ENCODE results near the gene GNAZ. TPM values are rescaled to one million over a fixed set of nuclear protein-coding genes. Genes with fewer than 3 reads are reported as not detected.

GNAZ gene
- total RNA-seq, 1 donor from 2014 or later, result 1.1 TPM

DNA sequence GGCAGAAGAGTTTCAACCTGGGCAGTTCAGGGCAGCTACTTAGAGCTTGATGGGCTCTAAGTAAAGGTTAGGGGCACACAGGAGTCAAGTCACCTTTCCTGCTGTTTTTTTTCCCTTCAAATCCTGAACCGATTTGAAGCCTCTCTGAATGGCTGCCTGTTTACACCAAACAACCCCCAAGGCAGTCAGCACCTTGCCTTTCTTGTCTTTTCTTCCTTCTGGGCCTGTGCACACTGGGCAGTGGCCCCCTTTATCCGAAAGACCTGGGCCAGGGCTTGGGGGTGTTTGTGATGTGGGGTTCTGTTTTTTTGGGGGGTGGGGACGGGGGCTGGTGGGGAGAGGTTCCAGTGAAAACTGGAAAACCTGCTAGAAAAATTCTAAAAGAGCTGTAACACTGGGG lies 67.1 kb downstream of the GNAZ start:
- no peaks in the 10 kb centered on the region for H3K79me2 ChIP-seq (ENCODE audit: insufficient read depth, low read length)
- no peak overlapping the region for H3K4me3 ChIP-seq (ENCODE audit: insufficient read depth, low read depth, low read length)
- H3K27ac Mint-ChIP-seq (ENCODE audit: unreplicated experiment), result no peak overlapping the region
- H4K20me1 ChIP-seq (ENCODE audit: insufficient read depth, low read length), result no peaks in the 10 kb centered on the region
- no peak for FAIRE-seq
- no peaks in the 10 kb centered on the region for H3K36me3 Mint-ChIP-seq (ENCODE audit: low read depth, unreplicated experiment)
- no peaks in the 10 kb centered on the region for H3K9me3 Mint-ChIP-seq (ENCODE audit: unreplicated experiment)
- no peak overlapping the region for H2AFZ ChIP-seq (ENCODE audit: low read depth, low read length)
- H3K27ac ChIP-seq (ENCODE audit: low read depth, low read length), result no peak overlapping the region
- TF ChIP-seq, protein P1, sequence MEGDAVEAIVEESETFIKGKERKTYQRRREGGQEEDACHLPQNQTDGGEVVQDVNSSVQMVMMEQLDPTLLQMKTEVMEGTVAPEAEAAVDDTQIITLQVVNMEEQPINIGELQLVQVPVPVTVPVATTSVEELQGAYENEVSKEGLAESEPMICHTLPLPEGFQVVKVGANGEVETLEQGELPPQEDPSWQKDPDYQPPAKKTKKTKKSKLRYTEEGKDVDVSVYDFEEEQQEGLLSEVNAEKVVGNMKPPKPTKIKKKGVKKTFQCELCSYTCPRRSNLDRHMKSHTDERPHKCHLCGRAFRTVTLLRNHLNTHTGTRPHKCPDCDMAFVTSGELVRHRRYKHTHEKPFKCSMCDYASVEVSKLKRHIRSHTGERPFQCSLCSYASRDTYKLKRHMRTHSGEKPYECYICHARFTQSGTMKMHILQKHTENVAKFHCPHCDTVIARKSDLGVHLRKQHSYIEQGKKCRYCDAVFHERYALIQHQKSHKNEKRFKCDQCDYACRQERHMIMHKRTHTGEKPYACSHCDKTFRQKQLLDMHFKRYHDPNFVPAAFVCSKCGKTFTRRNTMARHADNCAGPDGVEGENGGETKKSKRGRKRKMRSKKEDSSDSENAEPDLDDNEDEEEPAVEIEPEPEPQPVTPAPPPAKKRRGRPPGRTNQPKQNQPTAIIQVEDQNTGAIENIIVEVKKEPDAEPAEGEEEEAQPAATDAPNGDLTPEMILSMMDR (IDR thresholded peaks at IDR 0.05; ENCODE audit: insufficient read depth, low read depth, low read length), result no peak
- TF ChIP-seq EZH2 (IDR thresholded peaks at IDR 0.05; ENCODE audit: insufficient read depth, low read length), result no peak
- no peak overlapping the region for H3K4me2 ChIP-seq (ENCODE audit: low read length)
- peaks cover 4% of the 10 kb centered on the region for H3K27me3 ChIP-seq (ENCODE audit: insufficient read depth, low read length)
- no peak overlapping the region for H3K9ac ChIP-seq (ENCODE audit: low read length)
- H3K4me1 Mint-ChIP-seq (ENCODE audit: low read depth, unreplicated experiment), result peaks cover 6% of the 10 kb centered on the region
- H3K36me3 ChIP-seq (ENCODE audit: insufficient read depth, low read length), result no peaks in the 10 kb centered on the region
- no peak overlapping the region for H3K4me3 Mint-ChIP-seq (ENCODE audit: unreplicated experiment)
- peaks cover 15% of the 10 kb centered on the region for H3K4me1 ChIP-seq (ENCODE audit: insufficient read depth, low read length)
- H3K9me3 ChIP-seq (ENCODE audit: insufficient read depth, low read depth, low read length), result no peaks in the 10 kb centered on the region
- H3K27me3 Mint-ChIP-seq (ENCODE audit: low read depth, unreplicated experiment), result peaks cover 10% of the 10 kb centered on the region
- DNase-seq (ENCODE audit: low read depth), result no peak

DNA sequence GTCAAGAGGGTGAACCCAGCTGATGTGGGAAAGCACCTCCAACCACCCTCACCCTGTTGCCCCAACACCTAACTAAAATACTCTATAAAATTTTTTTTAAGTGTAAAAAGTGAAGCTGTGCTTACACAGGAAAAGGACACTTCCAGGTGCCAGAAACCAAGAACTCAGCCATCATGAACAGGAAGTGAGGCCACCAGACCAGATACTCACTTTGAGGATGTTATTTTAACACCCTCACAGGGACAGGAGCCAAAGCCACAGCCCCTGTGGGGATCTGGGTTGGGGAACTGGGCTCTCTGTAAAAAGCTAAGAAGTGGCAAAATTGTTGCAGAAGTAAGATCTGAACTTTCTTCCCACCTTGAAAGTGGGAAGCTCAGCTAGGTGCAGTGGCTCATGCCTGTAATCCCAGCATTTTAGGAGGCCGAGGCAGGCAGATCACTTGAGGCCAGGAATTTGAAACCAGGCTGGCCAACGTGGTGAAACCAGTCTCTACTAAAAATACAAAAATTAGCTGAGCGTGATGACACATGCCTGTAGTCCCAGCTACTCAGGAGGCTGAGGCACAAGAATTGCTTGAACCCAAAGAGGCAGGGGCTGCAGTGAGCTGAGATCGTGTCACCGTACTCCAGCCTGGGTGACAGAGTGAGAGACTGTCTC lies 67.7 kb downstream of the GNAZ start:
- FAIRE-seq (no peak), DNase-seq (ENCODE audit: low read depth) (no peak)
- Mint-ChIP-seq H3K36me3 (ENCODE audit: low read depth, unreplicated experiment) (no peaks in the 10 kb centered on the region), H3K4me3 (ENCODE audit: unreplicated experiment) (no peak overlapping the region), H3K27ac (ENCODE audit: unreplicated experiment) (no peak overlapping the region), H3K9me3 (ENCODE audit: unreplicated experiment) (peaks cover 3% of the 10 kb centered on the region), H3K27me3 (ENCODE audit: low read depth, unreplicated experiment) (peaks cover 8% of the 10 kb centered on the region), H3K4me1 (ENCODE audit: low read depth, unreplicated experiment) (peaks cover 6% of the 10 kb centered on the region)
- Histone ChIP-seq H3K27me3 (ENCODE audit: insufficient read depth, low read length) (peaks cover 4% of the 10 kb centered on the region), H3K9ac (ENCODE audit: low read length) (no peak overlapping the region), H3K4me3 (ENCODE audit: insufficient read depth, low read depth, low read length) (no peak overlapping the region), H3K36me3 (ENCODE audit: insufficient read depth, low read length) (no peaks in the 10 kb centered on the region), H3K27ac (ENCODE audit: low read depth, low read length) (no peak overlapping the region), H3K9me3 (ENCODE audit: insufficient read depth, low read depth, low read length) (no peaks in the 10 kb centered on the region), H2AFZ (ENCODE audit: low read depth, low read length) (peak overlapping the region; percentile 26), H4K20me1 (ENCODE audit: insufficient read depth, low read length) (no peaks in the 10 kb centered on the region), H3K4me1 (ENCODE audit: insufficient read depth, low read length) (peaks cover 15% of the 10 kb centered on the region), H3K4me2 (ENCODE audit: low read length) (peak overlapping the region; percentile 32), H3K79me2 (ENCODE audit: insufficient read depth, low read length) (no peaks in the 10 kb centered on the region)
- TF ChIP-seq, protein P1 (IDR thresholded peaks at IDR 0.05; ENCODE audit: insufficient read depth, low read depth, low read length), result no peak
- no peak for TF ChIP-seq EZH2 (IDR thresholded peaks at IDR 0.05; ENCODE audit: insufficient read depth, low read length)

Measured in astrocyte (in vitro differentiated cells and primary cell).